Smooth muscle cell (in vitro differentiated cells): ENCODE measurements around the gene ULK1. TPM values are rescaled to one million over a fixed set of nuclear protein-coding genes. Genes with fewer than 3 reads are reported as not detected.

Experiments
- DNase-seq: peaks from one replicate; lab custom pipeline; 2025; ENCODE audit not compliant: unreplicated experiment; lab: John Stamatoyannopoulos, UW
- H2AFZ ChIP-seq: fragments of 200-600 bp; sonication (generic); 2 replicates; pipeline ENCODE4 v1.6.0; 2016; ENCODE audit warnings: antibody characterized with exemption, low read depth, mild to moderate bottlenecking
- H3F3A ChIP-seq: fragments of 200-600 bp; sonication (generic); 2 replicates; pipeline ENCODE4 v1.6.0; 2017; ENCODE audit warnings: antibody characterized with exemption, low read depth
- H3K27ac ChIP-seq: fragments of 200-600 bp; sonication (generic); 2 replicates; pipeline ENCODE4 v1.5.1; 2016; ENCODE audit warnings: low read depth, mild to moderate bottlenecking
- H3K27me3 ChIP-seq: fragments of 200-600 bp; sonication (generic); 2 replicates; pipeline ENCODE4 v1.6.1; 2016; ENCODE audit warnings: low read depth, mild to moderate bottlenecking
- H3K36me3 ChIP-seq: fragments of 200-600 bp; sonication (generic); 2 replicates; pipeline ENCODE4 v1.5.1; 2016; ENCODE audit warnings: low read depth
- H3K4me1 ChIP-seq: fragments of 200-600 bp; sonication (generic); 2 replicates; pipeline ENCODE4 v1.5.1; 2016; ENCODE audit warnings: low read depth
- H3K4me2 ChIP-seq: fragments of 200-600 bp; sonication (generic); 2 replicates; pipeline ENCODE4 v1.6.0; 2016; ENCODE audit warnings: mild to moderate bottlenecking
- H3K4me3 ChIP-seq: fragments of 200-600 bp; sonication (generic); 2 replicates; pipeline ENCODE4 v1.5.1; 2016; ENCODE audit warnings: mild to moderate bottlenecking
- H3K79me2 ChIP-seq: fragments of 200-600 bp; sonication (generic); 2 replicates; pipeline ENCODE4 v1.6.0; 2016; ENCODE audit warnings: low read depth, mild to moderate bottlenecking
- H3K9ac ChIP-seq: fragments of 200-600 bp; sonication (generic); 2 replicates; pipeline ENCODE4 v1.6.0; 2016; ENCODE audit warnings: low read depth
- H3K9me3 ChIP-seq: fragments of 200-600 bp; sonication (generic); replicated peaks from 2 replicates; pipeline ENCODE4 v1.5.1; 2016; ENCODE audit warnings: low read depth
- H4K20me1 ChIP-seq: fragments of 200-600 bp; sonication (generic); 2 replicates; pipeline ENCODE4 v1.6.0; 2016; ENCODE audit warnings: low read depth
- CTCF ChIP-seq: fragments of 200-600 bp; sonication (generic); IDR thresholded peaks from 2 replicates; pipeline ENCODE4 v1.5.1; 2017; ENCODE audit warnings: borderline replicate concordance, mild to moderate bottlenecking, antibody characterized with exemption; ENCODE audit not compliant: insufficient read depth, poor library complexity, severe bottlenecking
- WGBS: methylation state at CpG from one replicate; pipeline ENCODE4 v1.1.7; 2016; ENCODE audit warnings: low lambda C conversion rate; 5-methylcytosine and 5-hydroxymethylcytosine counted together
- polyA plus RNA-seq: library from polyadenylated mRNA; unstranded; fragments of >200 nt; fragmentation: Nextera tagmentation; extraction: Ambion mirVana; gene quantifications from 2 replicates; pipeline ENCODE4 v1.2.1, GENCODE V29; 2016
- total RNA-seq: library from RNA; depleted of rRNA; stranded (reverse); fragments of >200 nt; gene quantifications from 2 replicates; pipeline ENCODE4 v1.2.3, GENCODE V29; 2014

The ULK1 gene
- total and polyA plus RNA-seq, 2 experiments from 2014 or later, result 8.5 to 10.5 TPM

GRCh38 chr12:131904346-131904745 lies 9.9 kb downstream of the ULK1 start:
- TF ChIP-seq CTCF, result no peak
- Histone ChIP-seq H3K4me2 (no peak overlapping the region), H3F3A (no peaks in the 10 kb centered on the region), H3K4me1 (no peaks in the 10 kb centered on the region), H3K36me3 (no peaks in the 10 kb centered on the region), H3K27me3 (no peaks in the 10 kb centered on the region), H3K27ac (no peak overlapping the region), H3K79me2 (peaks cover 53% of the 10 kb centered on the region), H2AFZ (no peak overlapping the region), H3K4me3 (no peak overlapping the region), H4K20me1 (peaks cover 83% of the 10 kb centered on the region), H3K9ac (no peak overlapping the region), H3K9me3 (no peaks in the 10 kb centered on the region)
- DNase-seq, result no peak
- WGBS, result 94% methylated on average over 5 of the region's 5 CpGs

DNA sequence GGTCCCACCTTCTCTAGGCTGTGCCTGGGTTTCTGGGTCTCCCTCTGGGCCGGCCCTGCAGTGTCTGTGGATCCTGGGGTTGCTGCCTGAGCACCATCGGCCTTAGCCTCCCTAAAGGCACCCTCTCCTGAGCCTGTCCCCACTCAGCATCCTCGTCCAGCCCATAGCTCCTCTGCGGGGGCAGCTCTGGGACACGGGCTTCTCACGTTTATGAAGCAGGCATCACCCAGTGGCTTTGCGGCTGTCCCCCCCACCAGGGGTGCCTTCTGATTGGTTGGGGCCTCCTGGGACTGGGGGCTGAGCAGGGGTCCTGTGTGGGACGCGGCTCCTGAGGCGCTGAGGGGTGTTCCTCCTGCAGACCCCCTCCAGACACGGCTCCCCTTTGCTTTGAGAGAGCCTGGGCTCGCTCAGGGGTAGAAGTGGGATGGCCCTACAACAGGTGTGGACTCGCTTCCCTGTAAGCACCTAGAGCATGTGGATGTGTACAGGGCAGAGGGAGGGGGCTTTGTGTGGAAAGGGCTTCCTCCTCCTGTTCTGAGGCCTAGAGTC lies 10.7 kb downstream of the ULK1 start:
- no peaks in the 10 kb centered on the region for H3F3A ChIP-seq
- H4K20me1 ChIP-seq, result peaks cover 78% of the 10 kb centered on the region
- WGBS, result 97% methylated on average over 13 of the region's 13 CpGs
- no peak for TF ChIP-seq CTCF
- no peaks in the 10 kb centered on the region for H3K27me3 ChIP-seq
- H3K79me2 ChIP-seq, result peaks cover 45% of the 10 kb centered on the region
- no peaks in the 10 kb centered on the region for H3K9me3 ChIP-seq
- DNase-seq, result no peak
- no peaks in the 10 kb centered on the region for H3K4me1 ChIP-seq
- H3K9ac ChIP-seq, result no peak overlapping the region
- no peak overlapping the region for H3K4me2 ChIP-seq
- H3K36me3 ChIP-seq, result no peaks in the 10 kb centered on the region
- H2AFZ ChIP-seq, result no peak overlapping the region
- H3K27ac ChIP-seq, result no peak overlapping the region
- no peak overlapping the region for H3K4me3 ChIP-seq

GRCh38 chr12:131905630-131906091 lies 11.2 kb downstream of the ULK1 start:
- no peaks in the 10 kb centered on the region for H3K27me3 ChIP-seq
- no peak for TF ChIP-seq CTCF
- no peak overlapping the region for H3K4me2 ChIP-seq
- peaks cover 40% of the 10 kb centered on the region for H3K79me2 ChIP-seq
- H3K27ac ChIP-seq, result no peak overlapping the region
- H3K36me3 ChIP-seq, result no peaks in the 10 kb centered on the region
- no peaks in the 10 kb centered on the region for H3F3A ChIP-seq
- DNase-seq, result no peak
- no peak overlapping the region for H2AFZ ChIP-seq
- no peak overlapping the region for H3K4me3 ChIP-seq
- WGBS, result 98% methylated on average over 15 of the region's 15 CpGs
- H3K9ac ChIP-seq, result no peak overlapping the region
- H4K20me1 ChIP-seq, result peaks cover 75% of the 10 kb centered on the region
- H3K4me1 ChIP-seq, result no peaks in the 10 kb centered on the region
- H3K9me3 ChIP-seq, result no peaks in the 10 kb centered on the region
